Large intestine (tissue), 3 donors: ENCODE measurements around the gene CAPNS1. TPM values are rescaled to one million over a fixed set of nuclear protein-coding genes. Genes with fewer than 3 reads are reported as not detected.
A peak's percentile ranks its signal among the peaks of the same experiment; 100 is the strongest.

ENCODE experiments used
- DNase-seq, 2 donors: peaks; one replicate each; pipeline versions ENCODE4 v3.0.0 to v3.0.0-alpha.2; 2013
- H3K27ac ChIP-seq: one replicate; pipeline ENCODE4 v1.5.1; 2013; ENCODE audit warnings: low read length
- H3K27me3 ChIP-seq: 2 replicates; pipeline ENCODE4 v1.6.1; 2013; ENCODE audit warnings: low read length; ENCODE audit not compliant: control insufficient read depth, insufficient read depth
- H3K36me3 ChIP-seq: 2 replicates; pipeline ENCODE4 v1.6.1; 2013; ENCODE audit warnings: low read length; ENCODE audit not compliant: control insufficient read depth, insufficient read depth
- H3K4me1 ChIP-seq: one replicate; pipeline ENCODE4 v1.6.1; 2013; ENCODE audit warnings: low read length; ENCODE audit not compliant: control insufficient read depth, insufficient read depth
- H3K4me3 ChIP-seq: one replicate; pipeline ENCODE4 v1.5.1; 2013; ENCODE audit warnings: low read length
- H3K9me3 ChIP-seq: one replicate; pipeline ENCODE4 v1.6.1; 2013; ENCODE audit warnings: mild to moderate bottlenecking, low read depth, low read length, moderate library complexity; ENCODE audit not compliant: control insufficient read depth
- WGBS: methylation state at CpG from one replicate; pipeline ENCODE4 v1.1.5; 2013; ENCODE audit warnings: low lambda C conversion rate; ENCODE audit not compliant: insufficient coverage; 5-methylcytosine and 5-hydroxymethylcytosine counted together
- polyA plus RNA-seq: library from polyadenylated mRNA; unstranded; fragments of 120-200 nt; gene quantifications from one replicate; pipeline ENCODE4 v1.2.1, GENCODE V29; 2013

CAPNS1 gene
- polyA plus RNA-seq, 1 donor: 516 TPM

GRCh38 chr19:36101550-36102327 lies 38.1 kb upstream of the CAPNS1 start:
- DNase-seq: no peak
- Histone ChIP-seq H3K4me3 (no peak overlapping the region), H3K4me1 (no peaks in the 10 kb centered on the region), H3K27me3 (no peaks in the 10 kb centered on the region), H3K9me3 (no peaks in the 10 kb centered on the region), H3K36me3 (peaks cover 6% of the 10 kb centered on the region), H3K27ac (no peak overlapping the region)
- no CpG with 5 or more reads among the region's 27 CpGs for WGBS

- Histone ChIP-seq H3K27me3 (no peaks in the 10 kb centered on the region), H3K9me3 (no peaks in the 10 kb centered on the region), H3K36me3 (peaks cover 6% of the 10 kb centered on the region), H3K4me1 (no peaks in the 10 kb centered on the region), H3K4me3 (no peak overlapping the region), H3K27ac (no peak overlapping the region)
- WGBS: no CpG with 5 or more reads among the region's 24 CpGs
- DNase-seq: no peak
Observed at GRCh38 chr19:36103040-36103626, 36.7 kb upstream of the CAPNS1 start.

DNA sequence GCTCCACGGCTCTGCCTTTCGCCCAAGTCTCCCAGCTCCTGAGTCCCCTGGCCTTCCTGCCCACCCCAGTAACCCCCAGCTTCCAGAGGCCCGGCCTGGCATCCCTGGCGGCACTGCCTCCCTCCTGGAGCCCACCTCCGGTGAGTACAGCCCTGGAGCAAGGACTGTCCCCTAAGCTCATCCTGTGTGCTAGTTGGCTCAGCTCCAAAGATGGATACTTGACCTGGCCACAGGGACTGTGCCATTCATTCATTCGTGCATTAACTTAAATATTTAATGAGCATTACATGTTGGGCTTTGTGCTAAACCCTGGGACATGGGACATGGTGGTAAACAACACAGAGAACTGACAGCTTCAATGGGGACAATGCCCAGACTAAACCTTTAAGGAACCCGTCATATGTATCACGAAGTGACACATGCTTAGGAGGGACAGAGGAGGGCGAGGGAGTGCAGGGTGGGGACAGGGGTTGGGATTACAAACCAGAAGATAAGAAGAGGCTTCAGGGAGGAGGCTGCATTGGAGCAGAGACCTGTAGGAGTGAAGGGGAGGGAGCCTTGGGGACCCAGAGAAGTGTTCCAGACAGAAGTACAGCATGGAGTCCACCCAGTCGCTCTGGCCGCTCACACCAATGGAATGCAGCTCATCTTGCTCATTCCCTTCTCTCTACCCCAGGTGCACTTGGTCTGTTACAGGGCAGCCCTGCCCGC lies 35.9 kb upstream of the CAPNS1 start:
- H3K36me3 ChIP-seq: peaks cover 6% of the 10 kb centered on the region

GRCh38 chr19:36106441-36106840 lies 33.4 kb upstream of the CAPNS1 start:
- Histone ChIP-seq H3K9me3 (no peaks in the 10 kb centered on the region), H3K4me1 (no peaks in the 10 kb centered on the region), H3K27ac (no peak overlapping the region), H3K36me3 (peaks cover 9% of the 10 kb centered on the region), H3K27me3 (no peaks in the 10 kb centered on the region), H3K4me3 (no peak overlapping the region)
- WGBS: no CpG with 5 or more reads among the region's 6 CpGs
- DNase-seq: no peak

More for the DNA sequence above, 35.9 kb upstream of the CAPNS1 start:
- Histone ChIP-seq H3K9me3 (no peaks in the 10 kb centered on the region), H3K4me3 (no peak overlapping the region), H3K27me3 (no peaks in the 10 kb centered on the region), H3K27ac (no peak overlapping the region), H3K4me1 (no peaks in the 10 kb centered on the region)
- WGBS: no CpG with 5 or more reads among the region's 12 CpGs
- DNase-seq: no peak

DNA sequence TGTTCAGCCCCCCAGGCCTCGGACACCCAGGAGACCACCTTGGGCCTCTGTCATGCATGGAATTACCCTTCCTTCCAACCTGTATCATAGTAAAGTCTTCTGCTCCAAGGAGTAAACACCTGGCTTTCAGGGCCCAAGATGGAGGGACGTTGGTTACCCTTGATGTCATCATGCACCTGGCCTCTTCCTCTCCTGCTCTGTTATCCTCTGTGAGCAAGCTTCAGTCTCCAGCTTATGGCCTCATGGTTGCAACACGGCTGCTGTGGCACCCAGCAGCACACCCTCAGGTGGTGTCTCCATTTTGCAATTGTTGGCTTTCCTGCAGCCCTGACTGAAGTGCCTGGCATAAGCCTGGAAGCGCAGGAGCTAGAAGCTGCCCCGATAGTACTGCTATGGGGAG lies 32.9 kb upstream of the CAPNS1 start:
- H3K36me3 ChIP-seq: peaks cover 10% of the 10 kb centered on the region
- H3K27me3 ChIP-seq: no peaks in the 10 kb centered on the region
- DNase-seq: no peak
- H3K27ac ChIP-seq: no peak overlapping the region
- no peaks in the 10 kb centered on the region for H3K9me3 ChIP-seq
- no peak overlapping the region for H3K4me3 ChIP-seq
- WGBS: no CpG with 5 or more reads among the region's 5 CpGs
- H3K4me1 ChIP-seq: no peaks in the 10 kb centered on the region

DNA sequence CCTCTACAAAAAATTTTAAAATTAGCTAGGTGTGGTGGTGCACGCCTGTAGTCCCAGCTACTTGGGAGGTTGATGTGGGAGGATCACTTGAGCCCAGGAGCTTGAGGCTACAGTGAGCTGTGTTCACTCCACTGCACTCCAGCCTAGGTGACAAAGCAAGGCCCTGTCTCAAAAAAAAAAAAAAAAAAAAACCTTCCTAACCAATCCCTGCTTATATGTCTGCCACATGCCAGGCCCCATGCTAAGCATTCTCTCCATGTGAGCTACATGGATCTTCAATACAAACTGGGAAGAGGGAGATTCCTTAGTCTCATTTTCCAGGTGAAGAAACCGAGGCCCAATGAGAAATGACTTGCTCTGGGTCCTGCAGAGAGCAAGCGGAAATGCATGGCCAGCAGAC lies 31.2 kb upstream of the CAPNS1 start:
- Histone ChIP-seq H3K4me1 (peaks cover 3% of the 10 kb centered on the region), H3K36me3 (peaks cover 19% of the 10 kb centered on the region), H3K9me3 (no peaks in the 10 kb centered on the region), H3K4me3 (no peak overlapping the region), H3K27ac (no peak overlapping the region), H3K27me3 (no peaks in the 10 kb centered on the region)
- DNase-seq: no peak
- WGBS: no CpG with 5 or more reads among the region's 3 CpGs

- DNase-seq: no peak
- no peaks in the 10 kb centered on the region for H3K9me3 ChIP-seq
- H3K4me3 ChIP-seq: no peak within 1 kb of the TSS
- H3K27ac ChIP-seq: no peak within 1 kb of the TSS
- H3K4me1 ChIP-seq: peaks cover 7% of the 10 kb centered on the region
- peaks cover 18% of the 10 kb centered on the region for H3K36me3 ChIP-seq
- WGBS: no CpG with 5 or more reads among the region's 1 CpG
- H3K27me3 ChIP-seq: no peaks in the 10 kb centered on the region
Observed at GRCh38 chr19:36110487-36111199, 29.2 kb upstream of the CAPNS1 start, which contains the start of gene OVOL3. TSS of gene OVOL3 (plus strand) at chr19:36111143. CDS start at chr19:36111203, 60 bp downstream.

DNA sequence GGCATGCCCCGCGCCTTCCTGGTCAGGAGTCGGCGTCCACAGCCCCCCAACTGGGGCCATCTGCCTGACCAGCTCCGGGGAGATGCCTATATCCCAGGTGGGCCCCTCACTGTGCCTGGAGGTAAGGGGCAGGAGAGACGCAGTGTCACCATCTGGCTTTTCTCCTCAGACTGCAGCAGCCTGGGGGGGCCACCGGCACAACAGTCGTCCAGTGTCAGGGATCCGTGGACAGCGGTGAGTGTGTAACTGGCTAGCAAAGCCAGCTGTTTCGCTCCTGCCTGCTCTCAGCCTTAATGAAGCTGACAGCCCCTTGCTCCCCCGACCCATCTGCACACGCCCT lies 28.7 kb upstream of the CAPNS1 start:
- H3K27ac ChIP-seq: no peak overlapping the region

DNA sequence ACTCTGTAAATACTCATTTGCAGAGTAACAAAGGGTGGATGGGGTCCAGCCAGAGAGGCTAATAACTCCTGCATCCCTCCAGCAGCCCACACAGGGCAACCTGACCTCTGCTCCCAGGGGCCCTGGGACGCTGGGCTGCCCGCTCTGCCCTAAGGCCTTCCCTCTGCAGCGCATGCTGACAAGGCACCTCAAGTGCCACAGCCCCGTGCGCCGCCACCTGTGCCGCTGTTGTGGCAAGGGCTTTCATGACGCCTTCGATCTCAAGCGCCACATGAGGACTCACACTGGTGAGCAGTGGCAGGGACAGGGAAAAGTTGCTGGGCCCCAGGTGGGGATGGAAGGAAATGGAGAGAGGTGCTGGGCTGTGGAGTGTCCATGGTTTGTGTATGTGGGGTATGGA lies 27.2 kb upstream of the CAPNS1 start:
- H3K36me3 ChIP-seq: peaks cover 18% of the 10 kb centered on the region
- peaks cover 13% of the 10 kb centered on the region for H3K4me1 ChIP-seq
- no peaks in the 10 kb centered on the region for H3K27me3 ChIP-seq
- no peak for DNase-seq
- no peaks in the 10 kb centered on the region for H3K9me3 ChIP-seq
- H3K4me3 ChIP-seq: no peak overlapping the region
- no peak overlapping the region for H3K27ac ChIP-seq
- no CpG with 5 or more reads among the region's 10 CpGs for WGBS

More for the DNA sequence above, 28.7 kb upstream of the CAPNS1 start:
- Histone ChIP-seq H3K4me1 (peaks cover 11% of the 10 kb centered on the region), H3K27me3 (no peaks in the 10 kb centered on the region), H3K4me3 (no peak overlapping the region), H3K9me3 (no peaks in the 10 kb centered on the region), H3K36me3 (peaks cover 18% of the 10 kb centered on the region)
- DNase-seq: no peak
- WGBS: no CpG with 5 or more reads among the region's 13 CpGs

- WGBS: no CpG with 5 or more reads among the region's 34 CpGs
- no peak overlapping the region for H3K27ac ChIP-seq
Observed at GRCh38 chr19:36113425-36113824, 26.4 kb upstream of the CAPNS1 start.

More at GRCh38 chr19:36113425-36113824, 26.4 kb upstream of the CAPNS1 start:
- Histone ChIP-seq H3K4me3 (peak overlapping the region; percentile 91), H3K4me1 (peaks cover 13% of the 10 kb centered on the region), H3K27me3 (no peaks in the 10 kb centered on the region), H3K36me3 (peaks cover 23% of the 10 kb centered on the region), H3K9me3 (no peaks in the 10 kb centered on the region)
- DNase-seq: no peak
